Gastrocnemius medialis (tissue), 4 donors: ENCODE data around the gene WNK2.

Experiments used
- CTCF ChIP-seq, 5 experiments: fragments of 450-650 bp in 3 of 5; fragments of 200-600 bp in 2 of 5; sonication (generic) in 2 of 5; IDR thresholded peaks in 4 of 5; conservative IDR thresholded peaks in 1 of 5; 1 replicate in 4 of 5; 2 replicates in 1 of 5; pipeline ENCODE4 v1.5.1; 2016 to 2019; ENCODE audit warnings: antibody characterized with exemption in 5 of 5, mild to moderate bottlenecking in 3 of 5, moderate library complexity in 3 of 5
- POLR2A ChIP-seq, 2 donors: fragments of 450-650 bp; IDR thresholded peaks; one replicate each; pipeline ENCODE4 v1.6.1; 2017; ENCODE audit warnings: antibody characterized with exemption in 2 of 2, mild to moderate bottlenecking in 2 of 2, moderate library complexity in 2 of 2

- no peak for TF ChIP-seq CTCF (IDR thresholded peaks at IDR 0.05 in 4 of 5, conservative IDR thresholded peaks at IDR 0.05 in 1 of 5)
- no peak for TF ChIP-seq POLR2A (IDR thresholded peaks at IDR 0.05)
Observed at GRCh38 chr9:93326654-93327053, 142.7 kb downstream of the WNK2 start.
